ENCODE results near the gene EIF2A.
A peak's percentile ranks its signal among the peaks of the same experiment; 100 is the strongest.

EIF2A gene

DNA sequence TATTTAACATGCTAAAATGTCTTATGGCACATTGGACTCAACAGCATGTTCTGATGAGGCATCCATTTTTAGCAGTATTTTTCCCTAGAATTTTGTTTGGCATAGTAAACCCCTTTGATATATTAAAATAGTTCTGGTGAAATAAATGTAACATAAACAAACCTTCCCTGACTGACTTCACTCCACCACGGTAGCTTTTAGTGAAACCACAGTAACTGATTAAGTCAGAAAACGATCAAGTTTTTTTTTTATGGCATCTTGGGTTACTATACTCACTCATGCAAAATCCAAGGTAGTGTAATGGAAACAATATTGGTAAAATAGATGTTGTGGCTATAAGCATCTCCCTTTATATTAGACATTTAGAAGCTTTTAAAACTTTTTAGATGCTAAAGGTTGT lies 3.1 kb upstream of the EIF2A start:
- no peak overlapping the region for H3K4me3 ChIP-seq
- TF ChIP-seq, protein P1, sequence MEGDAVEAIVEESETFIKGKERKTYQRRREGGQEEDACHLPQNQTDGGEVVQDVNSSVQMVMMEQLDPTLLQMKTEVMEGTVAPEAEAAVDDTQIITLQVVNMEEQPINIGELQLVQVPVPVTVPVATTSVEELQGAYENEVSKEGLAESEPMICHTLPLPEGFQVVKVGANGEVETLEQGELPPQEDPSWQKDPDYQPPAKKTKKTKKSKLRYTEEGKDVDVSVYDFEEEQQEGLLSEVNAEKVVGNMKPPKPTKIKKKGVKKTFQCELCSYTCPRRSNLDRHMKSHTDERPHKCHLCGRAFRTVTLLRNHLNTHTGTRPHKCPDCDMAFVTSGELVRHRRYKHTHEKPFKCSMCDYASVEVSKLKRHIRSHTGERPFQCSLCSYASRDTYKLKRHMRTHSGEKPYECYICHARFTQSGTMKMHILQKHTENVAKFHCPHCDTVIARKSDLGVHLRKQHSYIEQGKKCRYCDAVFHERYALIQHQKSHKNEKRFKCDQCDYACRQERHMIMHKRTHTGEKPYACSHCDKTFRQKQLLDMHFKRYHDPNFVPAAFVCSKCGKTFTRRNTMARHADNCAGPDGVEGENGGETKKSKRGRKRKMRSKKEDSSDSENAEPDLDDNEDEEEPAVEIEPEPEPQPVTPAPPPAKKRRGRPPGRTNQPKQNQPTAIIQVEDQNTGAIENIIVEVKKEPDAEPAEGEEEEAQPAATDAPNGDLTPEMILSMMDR (IDR thresholded peaks at IDR 0.05): no peak
- no peak for DNase-seq (ENCODE audit: low spot score)
- H3K27ac ChIP-seq: no peak overlapping the region

DNA sequence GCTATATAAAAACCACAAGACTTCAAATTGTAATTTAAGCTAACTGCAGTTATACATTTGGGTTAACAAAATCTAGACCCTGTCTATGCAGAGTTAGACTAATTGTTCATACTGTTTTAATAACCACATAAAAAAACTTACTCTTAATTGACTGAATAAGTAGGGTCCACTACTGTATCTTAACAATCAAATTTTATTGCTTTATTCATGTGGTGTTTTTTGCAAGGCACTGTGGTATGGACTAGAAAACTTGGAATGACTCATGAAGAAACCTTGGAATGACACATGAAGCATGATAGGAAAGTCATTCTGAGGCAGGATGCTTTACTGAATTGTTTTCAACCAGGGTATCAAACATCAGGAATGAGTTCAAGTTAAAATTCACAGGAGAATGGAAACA lies 2.5 kb upstream of the EIF2A start:
- TF ChIP-seq, protein P1 (IDR thresholded peaks at IDR 0.05): no peak
- DNase-seq (ENCODE audit: low spot score): no peak
- Histone ChIP-seq H3K27ac (peak overlapping the region in 1 of 2 donors; percentile 89), H3K4me3 (peak overlapping the region; percentile 99)

DNA sequence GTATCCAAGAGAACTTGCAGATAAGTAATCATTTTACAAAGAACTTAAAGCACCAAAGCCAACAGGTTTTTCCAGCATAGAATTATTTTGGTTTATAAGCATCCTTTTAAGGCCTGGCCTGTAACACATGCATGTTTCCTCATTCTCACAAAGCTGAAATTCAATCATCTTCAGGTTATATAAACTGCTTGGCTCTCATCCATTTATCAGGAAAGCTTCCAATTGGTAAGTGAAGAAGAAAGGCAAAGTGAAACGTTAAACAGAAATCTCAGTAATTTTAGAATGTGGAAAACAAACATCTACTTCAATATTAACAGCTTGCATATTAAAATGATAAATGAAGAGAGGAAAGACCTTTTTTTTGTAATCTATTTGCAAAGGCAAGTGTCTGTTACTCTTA lies 1.9 kb upstream of the EIF2A start:
- TF ChIP-seq, protein P1 (IDR thresholded peaks at IDR 0.05): no peak
- Histone ChIP-seq H3K4me3 (peak overlapping the region; percentile 99), H3K27ac (peak overlapping the region in 1 of 2 donors; percentile 89)
- no peak for DNase-seq (ENCODE audit: low spot score)

DNA sequence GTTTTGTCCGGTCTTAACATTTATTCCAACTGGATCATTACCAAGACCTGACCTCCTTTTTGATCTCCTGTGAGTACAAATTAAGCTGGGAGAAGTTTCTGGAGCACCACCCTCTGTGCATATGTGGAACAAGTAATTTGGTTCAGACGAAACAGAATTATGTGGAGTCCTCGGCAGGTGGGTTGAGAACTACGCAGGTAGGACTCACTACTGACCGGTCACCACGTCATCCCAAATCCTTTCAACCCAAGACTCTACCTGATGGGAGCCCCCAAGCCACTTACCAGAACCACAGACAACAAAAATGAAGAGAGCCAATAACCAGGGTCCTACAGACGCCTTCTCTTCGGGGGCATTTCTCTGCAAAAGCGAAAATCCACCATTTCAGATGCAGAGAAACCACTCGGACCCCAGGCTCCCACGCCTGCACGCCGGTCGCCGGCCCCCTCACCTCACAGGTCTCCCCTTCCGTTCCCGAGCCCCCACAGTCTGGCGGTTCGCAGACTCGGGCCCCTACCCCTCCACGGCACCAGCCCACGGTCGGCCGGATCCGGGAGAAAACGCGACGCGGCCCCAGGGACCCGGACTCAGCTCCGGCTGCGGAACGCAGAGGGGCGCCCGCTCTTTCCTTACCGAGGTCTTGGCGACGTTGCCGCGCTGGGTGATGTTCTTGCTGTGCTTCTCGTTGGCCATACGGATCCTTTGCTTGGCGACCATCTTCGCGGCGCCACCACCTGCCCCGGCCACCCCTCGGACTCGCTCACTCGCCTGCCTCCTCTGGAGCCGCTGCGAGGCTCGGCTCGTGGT lies 965 bp upstream of the EIF2A start:
- TF ChIP-seq, protein P1 (IDR thresholded peaks at IDR 0.05): no peak
- no peak for DNase-seq (ENCODE audit: low spot score)
- peak overlapping the region; percentile 89 to 100 for H3K27ac ChIP-seq
- H3K4me3 ChIP-seq: peak overlapping the region; percentile 99

DNA sequence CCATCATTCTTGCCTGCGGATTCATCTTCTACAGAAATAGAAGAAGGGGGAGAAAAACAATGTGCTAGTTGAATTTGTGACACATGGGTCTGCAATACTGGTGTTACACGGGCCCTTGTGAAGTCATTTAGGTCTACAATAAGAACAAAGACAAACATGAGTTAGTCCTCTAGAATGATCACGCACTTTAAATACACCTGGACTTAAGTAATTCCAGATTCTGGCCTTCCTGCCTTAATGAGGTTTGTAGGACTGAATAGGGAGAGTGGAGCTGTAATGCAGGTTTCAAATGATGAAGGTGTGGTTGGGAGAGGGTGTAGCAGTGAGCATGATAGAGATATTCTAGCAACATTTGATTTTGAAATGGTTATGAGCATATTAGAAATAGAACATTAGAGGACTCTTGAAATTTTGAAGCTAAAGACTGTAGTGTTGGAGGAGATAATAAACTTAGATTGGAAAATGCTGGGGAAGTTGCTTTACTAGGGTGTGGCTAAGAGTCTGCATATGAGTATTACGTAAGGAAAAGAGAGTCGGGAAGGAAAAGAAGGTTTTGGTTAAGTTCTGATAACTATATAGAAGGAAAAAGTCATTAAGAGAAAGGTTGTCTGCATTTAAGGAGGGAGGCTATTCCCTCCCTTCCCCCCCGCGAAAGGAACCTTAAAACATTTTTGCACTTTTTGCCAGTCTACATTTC lies 606 bp downstream of the EIF2A start:
- Histone ChIP-seq H3K4me3 (peak overlapping the region; percentile 99), H3K27ac (peak overlapping the region; percentile 89 to 100)
- TF ChIP-seq, protein P1 (IDR thresholded peaks at IDR 0.05): no peak
- DNase-seq (ENCODE audit: low spot score): no peak

DNA sequence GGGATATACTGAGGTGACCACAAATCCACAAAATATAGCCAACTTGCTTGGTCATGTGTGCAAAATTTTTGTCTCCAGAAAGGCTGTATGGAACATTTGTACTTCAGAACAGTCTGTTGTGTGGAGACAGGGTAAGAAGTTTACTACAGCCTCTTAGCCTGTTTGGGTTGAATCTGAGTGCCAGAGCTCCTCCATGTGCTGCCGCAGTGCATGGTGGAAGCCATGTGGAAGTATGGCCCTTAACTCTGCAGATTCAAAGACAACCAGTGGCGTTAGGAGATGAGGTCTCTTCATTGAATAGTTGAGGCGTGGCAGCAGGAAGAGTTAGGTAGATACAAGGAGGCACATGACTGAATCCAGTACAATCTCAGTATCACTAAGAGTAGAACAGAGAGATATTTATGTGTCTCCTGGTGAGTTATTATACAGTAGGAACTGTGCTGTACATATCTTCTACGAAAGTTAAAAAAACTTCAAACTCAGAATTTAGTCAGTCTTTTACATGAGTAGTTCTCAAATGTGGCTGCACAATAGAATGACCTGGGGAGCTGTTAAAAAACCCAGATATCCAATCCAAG lies 9.4 kb downstream of the EIF2A start:
- DNase-seq (ENCODE audit: low spot score): no peak
- H3K4me3 ChIP-seq: no peak overlapping the region
- no peak overlapping the region for H3K27ac ChIP-seq
- TF ChIP-seq, protein P1 (IDR thresholded peaks at IDR 0.05): no peak

Data from coronary artery (tissue), 2 donors.